ENCODE results near the gene MAP4.
"Not testable (repeated sequence)": the region's sequence is repeated elsewhere in the genome, so short reads cannot be mapped to it uniquely, and the experiment has no call there.

The MAP4 gene

GRCh38 chr3:47895241-47895640, 121.0 kb downstream of the MAP4 start:
- no peak for DNase-seq

GRCh38 chr3:47892286-47893040, 123.8 kb downstream of the MAP4 start:
- DNase-seq = no peak

- no peak for DNase-seq
Observed at GRCh38 chr3:47891613-47892005, 124.6 kb downstream of the MAP4 start.

GRCh38 chr3:47890828-47891612, 125.2 kb downstream of the MAP4 start:
- DNase-seq = no peak

GRCh38 chr3:47890126-47890827, 125.9 kb downstream of the MAP4 start:
- DNase-seq = no peak

- DNase-seq = no peak
Observed at GRCh38 chr3:47888986-47889757, 127.0 kb downstream of the MAP4 start.

GRCh38 chr3:47887991-47888390, 128.2 kb downstream of the MAP4 start:
- not testable (repeated sequence) for DNase-seq

GRCh38 chr3:47885168-47885567, 131.0 kb downstream of the MAP4 start:
- no peak for DNase-seq

GRCh38 chr3:47884603-47885002, 131.6 kb downstream of the MAP4 start:
- no peak for DNase-seq

- no peak for DNase-seq
Observed at GRCh38 chr3:47882338-47882737, 133.9 kb downstream of the MAP4 start.

DNA sequence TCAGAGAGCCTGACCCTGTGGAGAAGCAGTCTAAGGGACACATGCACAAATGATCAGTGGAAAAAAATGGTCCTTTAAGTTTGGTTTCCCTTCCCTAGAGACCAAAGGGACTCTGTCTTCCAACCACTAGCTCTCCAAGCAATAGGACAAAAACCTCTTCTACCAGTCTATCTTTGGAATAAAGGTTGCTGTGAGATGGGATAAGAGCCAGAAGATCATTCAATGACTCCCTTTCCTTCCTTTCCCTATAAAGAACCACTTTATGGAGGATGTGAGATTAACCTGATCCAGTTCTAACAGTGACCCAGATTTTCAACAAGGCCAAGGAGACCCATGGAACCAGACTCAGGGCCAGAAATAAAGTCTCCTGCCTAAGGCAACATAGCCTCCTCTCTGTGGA, 138.5 kb downstream of the MAP4 start:
- no peak for DNase-seq

GRCh38 chr3:47877290-47877689, 138.9 kb downstream of the MAP4 start:
- DNase-seq = no peak

DNA sequence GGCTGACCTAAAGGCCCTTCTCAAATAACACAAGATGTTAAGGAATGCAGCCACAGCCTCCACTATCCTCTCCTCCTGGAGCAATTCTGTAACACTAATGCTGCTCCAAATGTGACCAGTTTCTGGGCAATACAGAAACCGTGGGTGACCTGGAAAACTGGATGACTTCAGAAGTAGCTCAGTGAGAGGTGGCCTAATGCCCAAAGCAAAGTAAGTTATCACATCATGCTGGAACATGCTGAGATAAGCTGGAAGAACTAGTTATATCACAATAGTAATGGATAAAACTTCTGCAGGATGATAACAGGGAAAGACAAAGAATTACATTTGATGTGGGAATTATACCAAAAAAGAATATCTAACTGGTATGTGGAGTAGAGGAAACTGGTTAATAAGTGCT, 141.3 kb downstream of the MAP4 start:
- DNase-seq = no peak

- DNase-seq = no peak
Observed at GRCh38 chr3:47874438-47874837, 141.8 kb downstream of the MAP4 start.

DNA sequence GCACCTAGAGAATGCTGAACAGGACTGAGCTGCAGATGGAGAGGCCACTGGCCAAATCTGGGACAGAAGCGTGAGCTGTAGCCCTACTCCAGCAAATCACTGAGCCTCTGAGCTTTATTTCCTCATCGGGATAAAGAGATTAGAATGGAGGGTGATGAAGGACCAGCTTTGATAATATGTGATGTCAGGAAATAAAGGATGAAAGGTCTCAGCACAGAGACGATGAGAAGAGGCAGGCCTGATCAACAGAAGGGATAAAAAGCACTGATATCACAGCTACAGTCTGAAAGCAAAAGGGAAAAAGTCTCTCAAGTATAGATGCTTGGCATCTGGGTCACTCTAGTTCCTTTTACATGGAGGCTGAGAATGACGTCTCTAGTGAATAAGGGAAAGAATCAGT, 143.3 kb downstream of the MAP4 start:
- DNase-seq = no peak

- DNase-seq = no peak
Observed at GRCh38 chr3:47871389-47871788, 144.8 kb downstream of the MAP4 start.

- no peak for DNase-seq
Observed at GRCh38 chr3:47870702-47871260, 145.4 kb downstream of the MAP4 start.

DNA sequence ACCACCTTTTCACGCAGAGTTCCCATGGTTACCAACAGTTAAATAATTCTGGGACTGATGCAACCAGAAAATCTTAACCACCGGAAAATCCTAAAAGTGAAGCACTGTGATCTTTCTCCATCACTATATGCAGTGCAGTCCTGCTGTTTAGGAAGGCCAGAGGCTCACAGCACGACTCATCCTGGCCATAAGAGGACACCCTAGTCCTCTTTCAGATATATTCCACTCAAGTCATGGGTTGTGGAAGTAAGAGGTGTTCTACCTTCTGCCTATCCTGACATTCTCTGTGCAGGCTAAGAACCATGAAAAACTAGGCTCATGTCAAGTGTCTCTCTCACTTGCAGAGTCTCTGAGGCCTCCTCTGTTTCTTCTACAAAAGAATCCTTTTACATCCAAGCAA, 146.1 kb downstream of the MAP4 start:
- no peak for DNase-seq

DNA sequence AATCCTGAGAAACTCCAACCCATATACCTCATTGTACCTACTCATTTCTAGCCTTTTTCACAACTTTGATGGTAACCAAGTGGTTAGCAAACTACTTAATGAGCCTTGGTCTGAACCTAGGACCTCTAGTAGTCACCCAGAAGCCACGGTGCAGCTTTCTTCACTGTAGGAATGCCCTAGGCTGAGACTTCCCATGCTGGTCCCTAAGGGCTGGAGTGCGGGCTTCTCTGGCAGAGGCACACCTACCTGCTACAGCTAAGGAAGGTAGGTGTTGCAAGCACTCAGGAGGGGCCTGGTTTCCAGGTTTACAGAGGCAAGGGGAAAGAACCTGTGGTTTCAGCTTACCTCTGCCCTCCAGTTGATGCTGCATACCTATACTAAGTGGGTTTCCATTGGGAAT, 147.9 kb downstream of the MAP4 start:
- DNase-seq = no peak

- no peak for DNase-seq
Observed at GRCh38 chr3:47867451-47868044, 148.7 kb downstream of the MAP4 start.

DNA sequence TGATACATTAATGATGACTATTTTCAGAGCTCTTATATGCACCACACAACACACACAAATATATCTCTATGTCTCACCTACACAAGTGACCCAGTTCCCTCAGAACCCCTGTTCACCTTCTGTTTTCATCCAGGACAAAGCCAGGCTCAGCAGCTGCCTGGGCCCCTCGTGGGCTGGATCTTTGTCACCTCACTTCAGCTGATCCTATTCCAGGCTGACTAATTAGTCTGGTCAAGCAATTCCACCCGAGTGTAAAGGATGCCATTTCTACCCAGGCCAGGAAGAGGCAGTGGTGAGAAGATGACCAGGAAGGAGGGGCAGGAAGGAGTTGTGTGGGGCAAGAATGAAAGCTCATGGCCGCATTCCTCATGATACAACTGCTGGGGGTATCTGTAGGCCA, 151.0 kb downstream of the MAP4 start:
- no peak for DNase-seq

All from inflammatory macrophage treated with lipopolysaccharide for 1 hour (primary cell).